PC-9 (cell line): ENCODE measurements around the gene SFI1. TPM values are rescaled to one million over a fixed set of nuclear protein-coding genes. Genes with fewer than 3 reads are reported as not detected.

Experiments used
- BruUV-seq: library from RNA; stranded (reverse); fragments of 400-500 nt; replicated peaks from 2 replicates; lab custom pipeline; 2021; lab: Mats Ljungman, UMichigan
- CTCF ChIA-PET: fragments of 300-600 bp; sonication (Branson Sonifier 250); formaldehyde crosslinking; loops from one replicate; lab custom pipeline; 2022; ENCODE audit warnings: antibody characterized with exemption; lab: Charles Lee
- POLR2A ChIA-PET: fragments of 300-600 bp; sonication (Branson Sonifier 250); formaldehyde crosslinking; loops from one replicate; lab custom pipeline; 2022; ENCODE audit warnings: antibody characterized with exemption; ENCODE audit not compliant: unreplicated experiment; lab: Charles Lee
- DNase-seq, 2 experiments: peaks; one replicate each; pipeline versions ENCODE4 v3.0.0 to v3.0.0-alpha.2; 2015 to 2022; ENCODE audit warnings: mixed read lengths in 1 of 2
- H2AFZ ChIP-seq: fragments of 200-600 bp; sonication (generic); 2 replicates; pipeline ENCODE4 v1.8.1; 2017; ENCODE audit warnings: antibody characterized with exemption
- H3F3A ChIP-seq: fragments of 200-600 bp; sonication (generic); 2 replicates; pipeline ENCODE4 v1.8.1; 2017; ENCODE audit warnings: antibody characterized with exemption, mild to moderate bottlenecking, low read depth; ENCODE audit not compliant: insufficient read depth
- H3K27ac ChIP-seq: fragments of 200-600 bp; sonication (generic); 2 replicates; pipeline ENCODE4 v1.6.1; 2016; ENCODE audit warnings: mixed run types
- H3K27me3 ChIP-seq: fragments of 200-600 bp; sonication (generic); 2 replicates; pipeline ENCODE4 v1.6.1; 2016; ENCODE audit warnings: low read depth, mixed run types; ENCODE audit not compliant: insufficient read depth
- H3K36me3 ChIP-seq: fragments of 200-600 bp; sonication (generic); 2 replicates; pipeline ENCODE4 v1.6.1; 2016; ENCODE audit warnings: low read depth, mixed run types
- H3K4me1 ChIP-seq: fragments of 200-600 bp; sonication (generic); replicated peaks from 2 replicates; pipeline ENCODE4 v1.6.1; 2016; ENCODE audit warnings: mixed run types; ENCODE audit not compliant: insufficient read depth
- H3K4me2 ChIP-seq: fragments of 200-600 bp; sonication (generic); 2 replicates; pipeline ENCODE4 v1.6.1; 2017; ENCODE audit warnings: mixed run types
- H3K4me3 ChIP-seq: fragments of 200-600 bp; sonication (generic); 2 replicates; pipeline ENCODE4 v1.6.1; 2016; ENCODE audit warnings: mixed run types
- H3K79me2 ChIP-seq: fragments of 200-600 bp; sonication (generic); 2 replicates; pipeline ENCODE4 v1.6.1; 2017; ENCODE audit warnings: low read depth, mixed run types
- H3K9me2 ChIP-seq: fragments of 200-600 bp; sonication (generic); 2 replicates; pipeline ENCODE4 v1.8.1; 2017; ENCODE audit warnings: mild to moderate bottlenecking; ENCODE audit not compliant: insufficient read depth
- H3K9me3 ChIP-seq: fragments of 200-600 bp; sonication (generic); 2 replicates; pipeline ENCODE4 v1.8.1; 2016; ENCODE audit warnings: low read depth; ENCODE audit not compliant: insufficient read depth
- H4K20me1 ChIP-seq: fragments of 200-600 bp; sonication (generic); 2 replicates; pipeline ENCODE4 v1.8.1; 2017; ENCODE audit not compliant: insufficient read depth
- EZH2 ChIP-seq: fragments of 200-600 bp; sonication (generic); IDR thresholded peaks from 2 replicates; pipeline ENCODE4 v1.8.0; 2017; ENCODE audit warnings: antibody characterized with exemption, low read depth
- intact Hi-C: fragments of 100-400 bp; cut with micrococcal nuclease; formaldehyde crosslinking; loops from one replicate; pipeline ENCODE4 v1.10.0; 2022; ENCODE audit not compliant: unreplicated experiment
- total RNA-seq: library from RNA; stranded (reverse); gene quantifications from 2 replicates; pipeline ENCODE4 v1.2.3, GENCODE V29; 2021
- TF ChIP-seq, protein P1 (sequence below): fragments of 200-600 bp; sonication (generic); conservative IDR thresholded peaks from 2 replicates; pipeline ENCODE4 v1.6.1; 2017; ENCODE audit warnings: mixed run types, antibody characterized with exemption, mild to moderate bottlenecking, moderate library complexity

Gene SFI1
- total RNA-seq, 1 experiment from 2014 or later: 57.9 TPM

DNA sequence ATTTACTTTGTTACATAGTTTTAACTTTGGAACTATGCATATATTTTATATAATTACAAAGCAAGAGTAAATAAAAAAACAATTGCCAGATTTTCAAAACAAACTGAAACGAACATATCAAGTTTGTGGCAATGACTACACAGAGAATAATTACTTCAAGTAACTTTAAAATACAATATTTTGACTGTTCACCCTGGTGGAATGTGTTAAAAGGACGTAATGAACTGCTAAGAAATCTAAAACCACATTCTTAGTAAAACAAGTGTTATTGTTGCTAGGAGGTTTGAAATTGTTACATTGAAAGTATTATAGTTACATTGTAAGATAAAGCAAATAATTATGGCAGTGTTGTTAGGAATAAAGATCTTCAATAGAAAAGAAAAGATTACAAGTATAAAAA, 71.4 kb downstream of the SFI1 start:
- Histone ChIP-seq H3K79me2 (no peaks in the 10 kb centered on the region), H3K4me1 (no peaks in the 10 kb centered on the region), H2AFZ (no peak overlapping the region), H3F3A (no peaks in the 10 kb centered on the region), H3K9me2 (no peaks in the 10 kb centered on the region), H3K4me2 (no peak overlapping the region), H3K36me3 (no peaks in the 10 kb centered on the region), H3K4me3 (no peak overlapping the region), H3K9me3 (no peaks in the 10 kb centered on the region), H3K27me3 (no peaks in the 10 kb centered on the region), H3K27ac (no peak overlapping the region), H4K20me1 (no peaks in the 10 kb centered on the region)
- BruUV-seq: no TSS peak
- CTCF ChIA-PET: no interaction called here
- intact Hi-C loops: loop anchor here (10.0 kb wide), 1 partner anchor 377 kb away; the partner anchor contains the start of gene YWHAH
- DNase-seq: no peak
- POLR2A ChIA-PET: no interaction called here
- TF ChIP-seq, protein P1, sequence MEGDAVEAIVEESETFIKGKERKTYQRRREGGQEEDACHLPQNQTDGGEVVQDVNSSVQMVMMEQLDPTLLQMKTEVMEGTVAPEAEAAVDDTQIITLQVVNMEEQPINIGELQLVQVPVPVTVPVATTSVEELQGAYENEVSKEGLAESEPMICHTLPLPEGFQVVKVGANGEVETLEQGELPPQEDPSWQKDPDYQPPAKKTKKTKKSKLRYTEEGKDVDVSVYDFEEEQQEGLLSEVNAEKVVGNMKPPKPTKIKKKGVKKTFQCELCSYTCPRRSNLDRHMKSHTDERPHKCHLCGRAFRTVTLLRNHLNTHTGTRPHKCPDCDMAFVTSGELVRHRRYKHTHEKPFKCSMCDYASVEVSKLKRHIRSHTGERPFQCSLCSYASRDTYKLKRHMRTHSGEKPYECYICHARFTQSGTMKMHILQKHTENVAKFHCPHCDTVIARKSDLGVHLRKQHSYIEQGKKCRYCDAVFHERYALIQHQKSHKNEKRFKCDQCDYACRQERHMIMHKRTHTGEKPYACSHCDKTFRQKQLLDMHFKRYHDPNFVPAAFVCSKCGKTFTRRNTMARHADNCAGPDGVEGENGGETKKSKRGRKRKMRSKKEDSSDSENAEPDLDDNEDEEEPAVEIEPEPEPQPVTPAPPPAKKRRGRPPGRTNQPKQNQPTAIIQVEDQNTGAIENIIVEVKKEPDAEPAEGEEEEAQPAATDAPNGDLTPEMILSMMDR: no peak
- no peak for TF ChIP-seq EZH2

DNA sequence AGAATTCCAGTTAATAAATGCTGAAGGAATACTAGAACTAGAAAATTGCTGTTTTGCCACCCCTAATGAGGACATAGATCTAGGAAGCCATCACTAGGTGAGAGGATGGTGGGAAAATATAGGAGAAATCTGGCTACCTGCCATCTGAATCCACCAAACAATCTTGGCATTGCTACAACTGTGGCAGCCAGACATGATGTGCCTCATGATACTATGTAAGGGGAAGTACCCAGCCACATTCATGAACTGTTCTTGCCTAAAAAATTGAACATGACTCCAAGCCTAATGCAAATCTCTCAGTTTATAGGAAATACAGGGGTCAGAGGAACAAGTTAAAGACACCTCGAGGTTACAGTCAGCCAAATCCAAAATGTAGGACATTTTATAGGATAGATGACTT, 72.8 kb downstream of the SFI1 start:
- TF ChIP-seq, protein P1: no peak
- no peak for TF ChIP-seq EZH2
- Histone ChIP-seq H2AFZ (no peak overlapping the region), H3K36me3 (no peaks in the 10 kb centered on the region), H3K79me2 (no peaks in the 10 kb centered on the region), H3K27ac (no peak overlapping the region), H3K9me3 (no peaks in the 10 kb centered on the region), H3K9me2 (no peaks in the 10 kb centered on the region), H3K4me1 (no peaks in the 10 kb centered on the region), H4K20me1 (no peaks in the 10 kb centered on the region), H3K4me2 (no peak overlapping the region), H3F3A (no peaks in the 10 kb centered on the region), H3K4me3 (no peak overlapping the region), H3K27me3 (no peaks in the 10 kb centered on the region)
- intact Hi-C loops: loop anchor here (10.0 kb wide), 1 partner anchor 376 kb away; the partner anchor contains the start of gene YWHAH
- BruUV-seq: no TSS peak
- CTCF ChIA-PET: no interaction called here
- POLR2A ChIA-PET: no interaction called here
- no peak for DNase-seq

DNA sequence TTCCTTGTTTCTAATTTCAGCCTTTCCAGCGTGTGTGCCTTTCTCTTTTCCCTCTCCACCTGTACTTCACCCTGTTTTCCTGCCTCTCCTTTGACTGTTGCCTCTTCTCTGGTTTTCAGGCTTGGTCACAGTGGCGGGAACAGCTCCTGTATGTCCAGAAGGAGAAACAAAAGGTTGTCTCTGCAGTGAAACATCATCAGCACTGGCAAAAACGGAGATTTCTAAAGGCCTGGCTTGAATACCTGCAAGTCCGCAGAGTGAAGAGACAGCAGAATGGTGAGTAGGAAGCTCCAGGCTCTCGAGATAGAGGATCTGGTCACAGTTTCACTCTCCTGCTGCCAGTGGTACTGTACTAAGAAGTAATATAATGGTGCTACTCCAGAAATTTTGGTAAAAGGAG, 76.6 kb downstream of the SFI1 start:
- Histone ChIP-seq H4K20me1 (no peaks in the 10 kb centered on the region), H3K4me1 (no peaks in the 10 kb centered on the region), H3K9me2 (no peaks in the 10 kb centered on the region), H3F3A (no peaks in the 10 kb centered on the region), H3K79me2 (no peaks in the 10 kb centered on the region), H2AFZ (no peak overlapping the region), H3K4me2 (no peak overlapping the region), H3K4me3 (no peak overlapping the region), H3K27ac (no peak overlapping the region), H3K27me3 (no peaks in the 10 kb centered on the region), H3K9me3 (no peaks in the 10 kb centered on the region), H3K36me3 (no peaks in the 10 kb centered on the region)
- POLR2A ChIA-PET: no interaction called here
- DNase-seq: no peak
- BruUV-seq: no TSS peak
- intact Hi-C loops: no loop called here
- TF ChIP-seq, protein P1: no peak
- TF ChIP-seq EZH2: no peak
- CTCF ChIA-PET: no interaction called here
